RWPE2 (cell line): Measurements from ENCODE around the gene PTOV1.

Experiments
- ATAC-seq: fragments of 200-7000 bp; cut with Tn5 transposase; 3 replicates; pipeline ENCODE4 v1.9.1; 2021; ENCODE audit warnings: low read depth
- DNase-seq: peaks from one replicate; pipeline ENCODE4 v3.0.0-alpha.2; 2020; ENCODE audit warnings: low spot score
- H3K27ac ChIP-seq: fragments of 450-650 bp; 2 replicates; pipeline ENCODE4 v1.5.1; 2017; ENCODE audit warnings: mild to moderate bottlenecking; ENCODE audit not compliant: poor library complexity, severe bottlenecking
- H3K27me3 ChIP-seq: fragments of 250-450 bp; sonication (Bioruptor Pico); 2 replicates; pipeline ENCODE4 v1.5.1; 2021; ENCODE audit warnings: mild to moderate bottlenecking, moderate library complexity; ENCODE audit not compliant: insufficient read depth, poor library complexity, severe bottlenecking
- H3K36me3 ChIP-seq: fragments of 250-450 bp; sonication (Bioruptor Pico); 2 replicates; pipeline ENCODE4 v1.5.1; 2020; ENCODE audit warnings: low read depth, mild to moderate bottlenecking, moderate library complexity
- H3K4me1 ChIP-seq: fragments of 250-450 bp; sonication (Bioruptor Pico); 2 replicates; pipeline ENCODE4 v1.5.1; 2021; ENCODE audit warnings: mild to moderate bottlenecking, moderate library complexity; ENCODE audit not compliant: insufficient read depth, poor library complexity, severe bottlenecking
- H3K4me3 ChIP-seq: fragments of 250-450 bp; sonication (Bioruptor Pico); 2 replicates; pipeline ENCODE4 v1.5.1; 2021; ENCODE audit warnings: mild to moderate bottlenecking, moderate library complexity; ENCODE audit not compliant: severe bottlenecking
- H3K9me3 ChIP-seq: fragments of 250-450 bp; sonication (Bioruptor Pico); 2 replicates; pipeline ENCODE4 v1.5.1; 2021; ENCODE audit warnings: mild to moderate bottlenecking, moderate library complexity; ENCODE audit not compliant: severe bottlenecking
- CTCF ChIP-seq: fragments of 450-650 bp; IDR thresholded peaks from one replicate; pipeline ENCODE4 v1.5.1; 2017; ENCODE audit warnings: mild to moderate bottlenecking, moderate library complexity; ENCODE audit not compliant: poor library complexity, severe bottlenecking

The PTOV1 gene

GRCh38 chr19:49863254-49863934, 12.4 kb downstream of the PTOV1 start:
- Histone ChIP-seq H3K4me1 (peaks cover 10% of the 10 kb centered on the region), H3K36me3 (peaks cover 64% of the 10 kb centered on the region)

GRCh38 chr19:49863935-49864320, 13.0 kb downstream of the PTOV1 start:
- Histone ChIP-seq H3K4me3 (no peak overlapping the region), H3K4me1 (peaks cover 15% of the 10 kb centered on the region), H3K9me3 (no peaks in the 10 kb centered on the region), H3K36me3 (peaks cover 59% of the 10 kb centered on the region), H3K27ac (no peak overlapping the region), H3K27me3 (no peaks in the 10 kb centered on the region)
- TF ChIP-seq CTCF, result no peak
- ATAC-seq, result no peak
- no peak for DNase-seq

More at GRCh38 chr19:49863254-49863934, 12.4 kb downstream of the PTOV1 start:
- Histone ChIP-seq H3K27ac (no peak overlapping the region), H3K4me3 (no peak overlapping the region), H3K9me3 (no peaks in the 10 kb centered on the region), H3K27me3 (no peaks in the 10 kb centered on the region)
- DNase-seq (no peak), ATAC-seq (no peak)
- no peak for TF ChIP-seq CTCF

- Histone ChIP-seq H3K4me3 (no peak overlapping the region), H3K36me3 (peaks cover 50% of the 10 kb centered on the region), H3K27me3 (no peaks in the 10 kb centered on the region), H3K27ac (no peak overlapping the region), H3K4me1 (peaks cover 15% of the 10 kb centered on the region), H3K9me3 (no peaks in the 10 kb centered on the region)
- DNase-seq, result no peak
- ATAC-seq, result no peak
- no peak for TF ChIP-seq CTCF
Measured at GRCh38 chr19:49864890-49865289, 13.9 kb downstream of the PTOV1 start.

- peak; percentile 93 for DNase-seq
- peak; percentile 53 for ATAC-seq
- TF ChIP-seq CTCF, result no peak
Measured at GRCh38 chr19:49866933-49867782, 16.2 kb downstream of the PTOV1 start, which contains the start of gene PNKP. Gene PNKP (minus strand): TSS chr19:49867576. CDS start chr19:49867204, 372 bp downstream.

More at GRCh38 chr19:49866933-49867782, 16.2 kb downstream of the PTOV1 start, which contains the start of gene PNKP:
- Histone ChIP-seq H3K4me3 (peak within 1 kb of the TSS; percentile 91), H3K27me3 (no peaks in the 10 kb centered on the region), H3K9me3 (no peaks in the 10 kb centered on the region), H3K27ac (peak within 1 kb of the TSS; percentile 83), H3K36me3 (peaks cover 37% of the 10 kb centered on the region), H3K4me1 (peaks cover 15% of the 10 kb centered on the region)
